Measurements from ENCODE around the gene HDAC3. TPM values are rescaled to one million over a fixed set of nuclear protein-coding genes. Genes with fewer than 3 reads are reported as not detected.
"Not testable (repeated sequence)": the region's sequence is repeated elsewhere in the genome, so short reads cannot be mapped to it uniquely, and the experiment has no call there.

Gene HDAC3
- total RNA-seq, 1 donor from 2014 or later: 55.2 TPM

DNA sequence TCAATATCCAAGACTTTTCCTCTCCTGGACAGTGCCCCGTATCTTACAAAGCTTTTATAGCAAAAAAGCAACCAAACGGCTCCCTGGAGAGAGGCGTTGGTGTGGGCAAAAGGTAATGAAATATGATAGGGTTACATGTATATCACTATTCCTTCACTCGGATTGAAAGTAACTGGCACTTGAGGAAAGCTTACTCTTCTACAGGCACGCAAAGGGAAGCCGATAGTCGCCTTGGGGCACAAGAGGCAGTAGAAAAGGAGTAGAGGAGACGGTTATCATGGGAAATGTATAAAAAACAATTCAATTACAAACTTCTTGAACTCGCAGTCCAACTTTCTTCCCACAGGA is 19.0 kb downstream of the HDAC3 start:
- H3K4me3 ChIP-seq (ENCODE audit: low read depth, low read length): peak overlapping the region; percentile 79
- TF ChIP-seq, protein P1, sequence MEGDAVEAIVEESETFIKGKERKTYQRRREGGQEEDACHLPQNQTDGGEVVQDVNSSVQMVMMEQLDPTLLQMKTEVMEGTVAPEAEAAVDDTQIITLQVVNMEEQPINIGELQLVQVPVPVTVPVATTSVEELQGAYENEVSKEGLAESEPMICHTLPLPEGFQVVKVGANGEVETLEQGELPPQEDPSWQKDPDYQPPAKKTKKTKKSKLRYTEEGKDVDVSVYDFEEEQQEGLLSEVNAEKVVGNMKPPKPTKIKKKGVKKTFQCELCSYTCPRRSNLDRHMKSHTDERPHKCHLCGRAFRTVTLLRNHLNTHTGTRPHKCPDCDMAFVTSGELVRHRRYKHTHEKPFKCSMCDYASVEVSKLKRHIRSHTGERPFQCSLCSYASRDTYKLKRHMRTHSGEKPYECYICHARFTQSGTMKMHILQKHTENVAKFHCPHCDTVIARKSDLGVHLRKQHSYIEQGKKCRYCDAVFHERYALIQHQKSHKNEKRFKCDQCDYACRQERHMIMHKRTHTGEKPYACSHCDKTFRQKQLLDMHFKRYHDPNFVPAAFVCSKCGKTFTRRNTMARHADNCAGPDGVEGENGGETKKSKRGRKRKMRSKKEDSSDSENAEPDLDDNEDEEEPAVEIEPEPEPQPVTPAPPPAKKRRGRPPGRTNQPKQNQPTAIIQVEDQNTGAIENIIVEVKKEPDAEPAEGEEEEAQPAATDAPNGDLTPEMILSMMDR (conservative IDR thresholded peaks at IDR 0.05; ENCODE audit: low read depth, low read length): no peak
- DNase-seq (ENCODE audit: low read depth): no peak

DNA sequence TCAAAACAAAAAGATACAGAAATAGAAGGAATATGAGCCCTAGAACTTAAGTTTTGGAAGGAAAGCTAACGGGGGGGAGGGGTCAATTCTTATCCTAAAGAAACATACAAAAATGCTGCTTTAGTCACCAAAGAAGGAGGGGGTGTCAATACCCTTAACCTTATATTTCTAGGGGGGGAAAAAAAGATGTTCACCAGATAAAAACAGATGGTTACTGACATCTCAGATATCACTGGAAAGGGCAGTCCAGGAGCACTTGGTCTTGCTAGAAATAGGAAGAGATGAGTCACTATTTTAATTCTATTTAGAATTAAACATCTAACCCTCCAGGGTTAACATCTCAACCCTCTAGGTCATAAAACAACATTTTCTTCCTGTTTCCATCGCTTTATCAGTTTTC is 19.5 kb downstream of the HDAC3 start:
- no peak for DNase-seq (ENCODE audit: low read depth)
- TF ChIP-seq, protein P1 (conservative IDR thresholded peaks at IDR 0.05; ENCODE audit: low read depth, low read length): no peak
- peak overlapping the region; percentile 79 for H3K4me3 ChIP-seq (ENCODE audit: low read depth, low read length)

DNA sequence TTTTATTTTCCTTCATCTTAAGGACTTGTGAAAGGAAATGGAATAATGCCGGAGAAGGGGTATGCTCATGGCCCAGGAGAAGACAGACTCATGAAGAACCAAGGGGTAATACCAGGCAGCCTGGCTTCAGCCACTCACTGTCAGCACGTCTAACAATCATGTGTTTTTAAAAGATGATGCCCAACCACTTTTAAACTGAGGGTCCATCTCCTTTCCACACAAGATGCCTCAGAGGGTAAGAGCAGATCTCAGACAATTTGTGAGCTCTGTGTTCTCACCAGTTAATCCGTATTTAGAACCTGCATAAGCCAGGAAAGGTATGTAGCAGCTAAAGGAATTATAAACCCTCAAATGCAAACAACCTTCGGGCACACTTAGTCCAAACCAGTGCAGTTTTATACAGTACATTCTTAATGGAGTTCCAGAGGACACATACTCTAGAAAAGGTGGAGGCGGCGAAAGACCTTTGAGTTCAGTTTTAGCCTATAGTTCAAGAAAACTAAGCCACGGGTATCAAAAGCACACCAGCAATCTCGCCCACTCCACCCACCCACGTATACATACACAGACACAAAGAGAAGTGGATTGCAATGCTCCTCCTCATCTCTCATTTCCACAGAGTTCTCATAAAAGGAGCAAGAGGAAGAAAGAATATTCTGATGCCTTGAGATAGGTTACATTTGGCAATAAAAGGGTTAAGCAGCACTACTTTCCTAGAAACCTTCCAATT is 20.5 kb downstream of the HDAC3 start:
- TF ChIP-seq, protein P1 (conservative IDR thresholded peaks at IDR 0.05; ENCODE audit: low read depth, low read length): no peak
- no peak for DNase-seq (ENCODE audit: low read depth)
- H3K4me3 ChIP-seq (ENCODE audit: low read depth, low read length): peak overlapping the region; percentile 79

DNA sequence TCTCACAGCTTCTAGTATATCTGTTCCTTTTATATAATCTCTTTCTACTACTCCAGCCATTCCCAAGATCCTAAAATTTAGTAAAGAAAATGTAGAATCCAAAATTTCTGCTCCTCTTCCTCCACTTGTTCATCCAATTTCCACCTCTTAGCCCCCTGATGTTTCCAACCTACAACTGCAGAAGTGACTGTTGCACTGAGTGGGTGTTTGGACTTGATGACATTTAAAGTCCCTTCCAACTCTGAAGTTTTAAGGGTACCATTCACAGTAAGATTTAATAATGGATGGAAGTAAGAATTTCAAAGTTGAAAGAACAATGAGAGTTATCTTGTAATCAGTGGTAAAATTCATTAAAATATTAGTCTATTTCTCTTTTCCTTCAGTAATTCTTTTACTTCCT is 23.3 kb downstream of the HDAC3 start:
- TF ChIP-seq, protein P1 (conservative IDR thresholded peaks at IDR 0.05; ENCODE audit: low read depth, low read length): no peak
- DNase-seq (ENCODE audit: low read depth): no peak
- no peak overlapping the region for H3K4me3 ChIP-seq (ENCODE audit: low read depth, low read length)

DNA sequence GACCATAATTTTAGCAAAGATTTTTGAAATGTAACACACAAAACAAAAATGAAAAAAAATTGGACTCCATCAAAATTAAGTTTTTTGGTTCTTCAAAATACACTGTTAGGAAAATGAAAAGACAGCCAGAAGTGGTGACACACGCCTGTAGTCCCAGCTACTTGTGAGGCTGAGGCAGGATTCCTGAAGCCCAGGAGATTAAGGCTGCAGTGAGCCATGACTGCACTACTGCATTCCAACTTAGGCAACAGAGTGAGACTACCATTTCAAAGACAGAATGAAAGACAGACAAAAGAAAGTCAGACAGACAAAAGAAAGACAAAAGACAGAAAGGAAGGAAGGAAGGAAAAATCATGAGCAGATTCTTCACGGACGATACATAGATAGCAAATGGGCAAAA is 25.4 kb downstream of the HDAC3 start:
- H3K4me3 ChIP-seq (ENCODE audit: low read depth, low read length): no peak overlapping the region
- DNase-seq (ENCODE audit: low read depth): peak; percentile 50
- TF ChIP-seq, protein P1 (conservative IDR thresholded peaks at IDR 0.05; ENCODE audit: low read depth, low read length): no peak

DNA sequence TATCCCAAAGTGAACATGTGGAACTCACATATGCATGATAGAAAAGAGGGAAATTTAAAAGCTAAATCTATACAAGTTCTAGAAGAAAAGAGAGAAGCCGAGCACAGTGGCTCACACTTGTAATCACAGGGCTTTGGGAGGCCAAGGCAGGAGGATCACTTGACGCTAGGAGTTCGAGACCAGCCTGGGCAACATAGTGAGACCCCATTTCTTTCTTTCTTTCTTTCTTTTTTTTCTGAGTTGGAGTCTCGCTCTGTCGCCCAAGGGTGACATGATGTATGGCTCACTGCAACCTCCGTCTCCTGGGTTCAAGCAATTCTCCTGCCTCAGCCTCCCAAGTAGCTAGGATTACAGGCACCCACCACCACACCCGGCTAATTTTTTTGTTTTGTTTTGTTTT is 26.7 kb downstream of the HDAC3 start:
- H3K4me3 ChIP-seq (ENCODE audit: low read depth, low read length); DNase-seq (ENCODE audit: low read depth): not testable (repeated sequence)

DNA sequence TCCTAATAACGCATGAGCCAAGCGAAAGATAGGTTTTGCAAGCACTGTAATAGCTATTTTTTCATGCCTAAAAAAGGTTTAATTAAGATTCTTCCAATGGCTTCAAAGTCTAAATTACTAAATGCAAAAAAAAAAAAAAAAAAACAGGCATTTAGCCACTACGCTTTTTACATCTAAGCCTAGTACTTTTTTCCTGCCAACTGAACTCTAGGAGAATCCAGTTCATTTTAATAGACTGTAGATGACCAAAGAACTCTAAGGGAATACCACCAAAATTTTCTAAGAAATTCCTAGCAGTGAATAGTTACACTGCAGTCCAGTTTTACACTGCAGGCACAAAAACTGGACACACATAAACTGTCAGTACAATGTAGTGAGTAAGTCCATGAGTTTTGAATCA is 27.6 kb downstream of the HDAC3 start:
- no peak for DNase-seq (ENCODE audit: low read depth)
- TF ChIP-seq, protein P1 (conservative IDR thresholded peaks at IDR 0.05; ENCODE audit: low read depth, low read length): no peak
- H3K4me3 ChIP-seq (ENCODE audit: low read depth, low read length): no peak overlapping the region
